K562 (cell line): ENCODE results near the gene TAF1A. TPM values are rescaled to one million over a fixed set of nuclear protein-coding genes. Genes with fewer than 3 reads are reported as not detected.
A peak's percentile ranks its signal among the peaks of the same experiment; 100 is the strongest.

ENCODE experiments used
- CBX1 ChIP-seq: sonication (generic); IDR thresholded peaks from 2 replicates; pipeline ENCODE4 v1.6.1; 2016; ENCODE audit warnings: antibody characterized with exemption, low read depth, mild to moderate bottlenecking
- ELF2 ChIP-seq: fragments of 250-450 bp; sonication (Bioruptor Pico); IDR thresholded peaks from 2 replicates; pipeline ENCODE4 v1.5.0; 2021; ENCODE audit warnings: mild to moderate bottlenecking
- ETV5 ChIP-seq: sonication (generic); formaldehyde crosslinking; IDR thresholded peaks from 2 replicates; pipeline ENCODE4 v1.4.0; 2020; ENCODE audit warnings: low read depth, mild to moderate bottlenecking, missing genetic modification reagents
- FOXJ2 ChIP-seq: fragments of 200-800 bp; sonication (Bioruptor generic); IDR thresholded peaks from 2 replicates; pipeline ENCODE4 v1.6.1; 2016; ENCODE audit warnings: missing genetic modification characterization, missing compliant biosample characterization
- HCFC1 ChIP-seq: IDR thresholded peaks from 2 replicates; pipeline ENCODE4 v1.6.1; 2012; ENCODE audit warnings: low read depth, low read length, improper control_type of control experiment
- HDAC2 ChIP-seq: fragments of 450-650 bp; IDR thresholded peaks from 2 replicates; pipeline ENCODE4 v1.6.1; 2016; ENCODE audit warnings: mild to moderate bottlenecking
- KDM5B ChIP-seq: fragments of 200-600 bp; sonication (generic); IDR thresholded peaks from 2 replicates; pipeline ENCODE4 v1.6.1; 2012; ENCODE audit warnings: low read depth, mild to moderate bottlenecking, moderate library complexity, low read length, control low read depth, inconsistent platforms; ENCODE audit not compliant: insufficient replicate concordance
- KLF13 ChIP-seq: fragments of 450-650 bp; IDR thresholded peaks from 2 replicates; pipeline ENCODE4 v1.6.1; 2016; ENCODE audit warnings: missing genetic modification characterization, low read depth, mild to moderate bottlenecking, missing compliant biosample characterization, moderate library complexity, borderline replicate concordance
- MYC ChIP-seq, 2 experiments: fragments of 250-450 bp in 1 of 2; sonication (Bioruptor Pico) in 1 of 2; IDR thresholded peaks; 2 replicates each; pipeline versions ENCODE4 v1.5.1 to v1.6.1; 2012 to 2021; ENCODE audit warnings: low read depth in 2 of 2, borderline replicate concordance in 1 of 2, improper control_type of control experiment in 1 of 2, low read length in 1 of 2, mild to moderate bottlenecking in 1 of 2, moderate library complexity in 1 of 2
- PATZ1 ChIP-seq: fragments of 250-450 bp; sonication (Bioruptor Pico); IDR thresholded peaks from 2 replicates; pipeline ENCODE4 v1.5.0; 2020; ENCODE audit warnings: mild to moderate bottlenecking, borderline replicate concordance
- RB1 ChIP-seq: fragments of 450-650 bp; IDR thresholded peaks from 2 replicates; pipeline ENCODE4 v1.6.1; 2017; ENCODE audit warnings: low read depth, mild to moderate bottlenecking
- RBBP5 ChIP-seq: fragments of 200-600 bp; sonication (generic); IDR thresholded peaks from 2 replicates; pipeline ENCODE4 v1.6.1; 2012; ENCODE audit warnings: borderline replicate concordance, mild to moderate bottlenecking, low read length, control low read depth, inconsistent platforms; ENCODE audit not compliant: insufficient read depth, poor library complexity, severe bottlenecking
- ZFPM2 ChIP-seq: fragments of 250-450 bp; sonication (Bioruptor Pico); IDR thresholded peaks from 2 replicates; pipeline ENCODE4 v1.5.1; 2022; ENCODE audit warnings: mild to moderate bottlenecking
- ZNF76 ChIP-seq: fragments of 250-450 bp; sonication (Bioruptor Pico); IDR thresholded peaks from 2 replicates; pipeline ENCODE4 v1.4.0; 2020; ENCODE audit warnings: mild to moderate bottlenecking, moderate library complexity, borderline replicate concordance
- polyA plus RNA-seq, 8 experiments: library from polyadenylated mRNA; depleted of rRNA in 4 of 8; stranded (reverse) in 5 of 8; unstranded in 3 of 8; fragments of >200 nt; fragmentation: Nextera tagmentation in 2 of 8; fragmentation: Illumina TruSeq in 1 of 8; extraction: Ambion mirVana in 2 of 8; extraction: Trizol in 1 of 8; gene quantifications; 2 replicates each; pipeline versions ENCODE4 v1.2.1 to v1.2.3, GENCODE V29; 2011 to 2014; ENCODE audit warnings: inconsistent platforms in 1 of 8, missing spikeins in 1 of 8
- total RNA-seq, 7 experiments: library from RNA; depleted of rRNA in 6 of 7; stranded (reverse); fragments of >200 nt in 6 of 7; fragmentation: Illumina TruSeq in 2 of 7; extraction: Trizol in 2 of 7; gene quantifications; 2 replicates each; pipeline versions ENCODE4 v1.2.1 to v1.2.3, GENCODE V29; 2011 to 2021; ENCODE audit warnings: low replicate concordance in 1 of 7
- TF ChIP-seq, protein P1 (sequence below): fragments of 450-650 bp; IDR thresholded peaks from 2 replicates; pipeline ENCODE4 v1.6.1; 2016; ENCODE audit warnings: mild to moderate bottlenecking
- TF ChIP-seq, protein P2 (sequence below): sonication (generic); formaldehyde crosslinking; IDR thresholded peaks from 2 replicates; pipeline ENCODE4 v1.9.0; 2022; ENCODE audit warnings: mild to moderate bottlenecking, missing genetic modification reagents
- TF ChIP-seq, protein P3 (sequence below): conservative IDR thresholded peaks from 2 replicates; pipeline ENCODE4 v1.6.1; 2011; ENCODE audit warnings: low read depth, mild to moderate bottlenecking, low read length; ENCODE audit not compliant: control insufficient read depth

The TAF1A gene
- total and polyA plus RNA-seq, 9 of the 15 experiments (the other 6 are each of a cell fraction or from before 2014, with no cell fraction given) = 17.8 to 36.8 (median 25.3) TPM

DNA sequence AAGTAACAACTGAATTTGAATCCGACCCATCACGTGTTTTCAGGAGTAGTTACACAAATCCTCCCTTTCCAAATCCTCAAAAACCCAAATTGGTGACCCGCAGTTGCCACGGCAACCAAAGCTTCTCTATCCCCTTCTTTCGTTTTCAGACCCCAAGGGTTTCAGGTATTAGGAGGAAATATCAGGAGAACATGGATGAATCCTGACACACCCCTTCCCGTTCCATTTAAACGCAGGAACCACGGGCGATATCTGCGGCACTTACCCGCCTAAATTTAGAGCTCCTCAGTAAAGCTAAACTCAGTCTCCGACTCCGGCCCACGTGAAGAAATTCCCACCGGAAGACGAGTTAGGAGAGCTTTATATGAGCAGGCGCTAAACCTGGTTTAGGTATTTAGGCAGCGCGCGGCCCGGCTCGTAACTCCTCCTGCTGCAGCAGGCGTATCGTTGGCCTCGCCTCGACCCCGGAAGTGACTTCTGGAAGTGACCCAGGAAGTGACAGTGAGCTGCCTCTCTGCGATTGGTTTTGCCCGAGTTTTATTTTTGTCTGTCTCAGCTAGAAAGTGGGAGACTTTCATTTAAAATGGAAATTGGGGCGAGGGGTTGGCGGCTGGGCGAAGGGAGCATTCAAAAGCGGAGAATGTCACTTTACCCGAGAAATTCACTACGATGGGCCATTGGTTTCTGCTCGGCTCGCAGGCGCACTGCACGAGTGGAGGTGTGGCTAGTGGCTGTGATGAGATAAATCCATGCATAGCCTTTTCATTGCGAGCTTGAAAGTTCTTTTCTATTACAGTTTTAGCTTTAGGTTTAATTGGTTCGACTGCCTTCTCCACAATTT is at the start of gene TAF1A (continued):
- TF ChIP-seq KDM5B = peak; percentile 82
- TF ChIP-seq RBBP5 = peak; percentile 86
- peak; percentile 83 for TF ChIP-seq MYC (IDR thresholded peaks at IDR 0.05; ENCODE audit: low read depth, low read length)
- TF ChIP-seq MYC (CRISPR knock-in tag; IDR thresholded peaks at IDR 0.05; ENCODE audit: borderline replicate concordance, low read depth) = no peak
- peak; percentile 74 for TF ChIP-seq CBX1
- peak; percentile 92 for TF ChIP-seq ELF2 (CRISPR knock-in tag)
- TF ChIP-seq HCFC1 = peak; percentile 70
- TF ChIP-seq ETV5 (CRISPR knock-in tag) = peak; percentile 38; the same call in 1 of the 2 replicates
- peak; percentile 73; the same call in 1 of the 2 replicates for TF ChIP-seq PATZ1 (CRISPR knock-in tag)
- TF ChIP-seq ZFPM2 (CRISPR knock-in tag) = 0 out of 2 replicates have a peak, but pooled peaks have one; percentile 31
- peak; percentile 68; the same call in 1 of the 2 replicates for TF ChIP-seq KLF13 (tag)
- TF ChIP-seq, protein P1, sequence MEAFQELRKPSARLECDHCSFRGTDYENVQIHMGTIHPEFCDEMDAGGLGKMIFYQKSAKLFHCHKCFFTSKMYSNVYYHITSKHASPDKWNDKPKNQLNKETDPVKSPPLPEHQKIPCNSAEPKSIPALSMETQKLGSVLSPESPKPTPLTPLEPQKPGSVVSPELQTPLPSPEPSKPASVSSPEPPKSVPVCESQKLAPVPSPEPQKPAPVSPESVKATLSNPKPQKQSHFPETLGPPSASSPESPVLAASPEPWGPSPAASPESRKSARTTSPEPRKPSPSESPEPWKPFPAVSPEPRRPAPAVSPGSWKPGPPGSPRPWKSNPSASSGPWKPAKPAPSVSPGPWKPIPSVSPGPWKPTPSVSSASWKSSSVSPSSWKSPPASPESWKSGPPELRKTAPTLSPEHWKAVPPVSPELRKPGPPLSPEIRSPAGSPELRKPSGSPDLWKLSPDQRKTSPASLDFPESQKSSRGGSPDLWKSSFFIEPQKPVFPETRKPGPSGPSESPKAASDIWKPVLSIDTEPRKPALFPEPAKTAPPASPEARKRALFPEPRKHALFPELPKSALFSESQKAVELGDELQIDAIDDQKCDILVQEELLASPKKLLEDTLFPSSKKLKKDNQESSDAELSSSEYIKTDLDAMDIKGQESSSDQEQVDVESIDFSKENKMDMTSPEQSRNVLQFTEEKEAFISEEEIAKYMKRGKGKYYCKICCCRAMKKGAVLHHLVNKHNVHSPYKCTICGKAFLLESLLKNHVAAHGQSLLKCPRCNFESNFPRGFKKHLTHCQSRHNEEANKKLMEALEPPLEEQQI = peak; percentile 76; the same call in 1 of the 2 replicates
- 0 out of 2 replicates have a peak, but pooled peaks have one; percentile 28 for TF ChIP-seq ZNF76 (CRISPR knock-in tag)
- TF ChIP-seq FOXJ2 (tag) = peak; percentile 39; the same call in 1 of the 2 replicates
- TF ChIP-seq, protein P2, sequence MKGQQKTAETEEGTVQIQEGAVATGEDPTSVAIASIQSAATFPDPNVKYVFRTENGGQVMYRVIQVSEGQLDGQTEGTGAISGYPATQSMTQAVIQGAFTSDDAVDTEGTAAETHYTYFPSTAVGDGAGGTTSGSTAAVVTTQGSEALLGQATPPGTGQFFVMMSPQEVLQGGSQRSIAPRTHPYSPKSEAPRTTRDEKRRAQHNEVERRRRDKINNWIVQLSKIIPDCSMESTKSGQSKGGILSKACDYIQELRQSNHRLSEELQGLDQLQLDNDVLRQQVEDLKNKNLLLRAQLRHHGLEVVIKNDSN (CRISPR knock-in tag) = peak; percentile 67
- TF ChIP-seq, protein P3, sequence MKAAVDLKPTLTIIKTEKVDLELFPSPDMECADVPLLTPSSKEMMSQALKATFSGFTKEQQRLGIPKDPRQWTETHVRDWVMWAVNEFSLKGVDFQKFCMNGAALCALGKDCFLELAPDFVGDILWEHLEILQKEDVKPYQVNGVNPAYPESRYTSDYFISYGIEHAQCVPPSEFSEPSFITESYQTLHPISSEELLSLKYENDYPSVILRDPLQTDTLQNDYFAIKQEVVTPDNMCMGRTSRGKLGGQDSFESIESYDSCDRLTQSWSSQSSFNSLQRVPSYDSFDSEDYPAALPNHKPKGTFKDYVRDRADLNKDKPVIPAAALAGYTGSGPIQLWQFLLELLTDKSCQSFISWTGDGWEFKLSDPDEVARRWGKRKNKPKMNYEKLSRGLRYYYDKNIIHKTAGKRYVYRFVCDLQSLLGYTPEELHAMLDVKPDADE = peak; percentile 83; the same call in 1 of the 2 replicates
- peak; percentile 65 for TF ChIP-seq RB1
- peak; percentile 63 for TF ChIP-seq HDAC2
